ENCODE data around the gene MARCHF9. TPM values are rescaled to one million over a fixed set of nuclear protein-coding genes. Genes with fewer than 3 reads are reported as not detected.

The MARCHF9 gene
- polyA plus RNA-seq, 3 donors: 15.6 to 18.0 (median 15.6) TPM

GRCh38 chr12:57736741-57737466 lies 18.0 kb upstream of the MARCHF9 start:
- DNase-seq (ENCODE audit: low read depth in 3 of 3, low spot score in 2 of 3): no peak

GRCh38 chr12:57737467-57738460 lies 17.1 kb upstream of the MARCHF9 start:
- DNase-seq (ENCODE audit: low read depth in 3 of 3, low spot score in 2 of 3): no peak

- no peak for DNase-seq (ENCODE audit: low read depth in 3 of 3, low spot score in 2 of 3)
These were observed 16.2 kb upstream of the MARCHF9 start, which contains the start of gene AGAP2 for GRCh38 chr12:57738661-57739237. AGAP2 (minus strand) TSS chr12:57738742; CDS start chr12:57738246, 496 bp downstream.

- DNase-seq (ENCODE audit: low read depth in 3 of 3, low spot score in 2 of 3): no peak
These were observed 15.5 kb upstream of the MARCHF9 start for GRCh38 chr12:57739387-57739786.

- DNase-seq (ENCODE audit: low read depth in 3 of 3, low spot score in 2 of 3): no peak
These were observed 14.9 kb upstream of the MARCHF9 start for GRCh38 chr12:57739914-57740538.

- no peak for DNase-seq (ENCODE audit: low read depth in 3 of 3, low spot score in 2 of 3)
These were observed 14.1 kb upstream of the MARCHF9 start for GRCh38 chr12:57740656-57741412.

- DNase-seq (ENCODE audit: low read depth in 3 of 3, low spot score in 2 of 3): no peak
These were observed 13.5 kb upstream of the MARCHF9 start for GRCh38 chr12:57741413-57741789.

GRCh38 chr12:57741844-57742738 lies 12.8 kb upstream of the MARCHF9 start:
- DNase-seq (ENCODE audit: low read depth in 3 of 3, low spot score in 2 of 3): no peak

- DNase-seq (ENCODE audit: low read depth in 3 of 3, low spot score in 2 of 3): no peak
These were observed 11.1 kb upstream of the MARCHF9 start for GRCh38 chr12:57743769-57744168.

GRCh38 chr12:57744194-57744776 lies 10.6 kb upstream of the MARCHF9 start:
- peak in 2 of 3 donors; percentile 77 to 80 for DNase-seq (ENCODE audit: low read depth in 3 of 3, low spot score in 2 of 3)

GRCh38 chr12:57744777-57745484 lies 10.0 kb upstream of the MARCHF9 start, which contains the start of gene TSPAN31:
TSPAN31 (plus strand) TSS chr12:57745039; CDS start chr12:57745155, 116 bp downstream.
- peak; percentile 96 to 99 (median 98) for DNase-seq (ENCODE audit: low read depth in 3 of 3, low spot score in 2 of 3)

GRCh38 chr12:57745485-57745881 lies 9.4 kb upstream of the MARCHF9 start:
- DNase-seq (ENCODE audit: low read depth in 3 of 3, low spot score in 2 of 3): no peak

GRCh38 chr12:57746025-57746424 lies 8.9 kb upstream of the MARCHF9 start:
- DNase-seq (ENCODE audit: low read depth in 3 of 3, low spot score in 2 of 3): no peak

GRCh38 chr12:57749061-57749460 lies 5.8 kb upstream of the MARCHF9 start:
- no peak for DNase-seq (ENCODE audit: low read depth in 3 of 3, low spot score in 2 of 3)

GRCh38 chr12:57750561-57751431 lies 4.1 kb upstream of the MARCHF9 start:
- no peak for DNase-seq (ENCODE audit: low read depth in 3 of 3, low spot score in 2 of 3)

GRCh38 chr12:57751432-57751787 lies 3.5 kb upstream of the MARCHF9 start:
- no peak for DNase-seq (ENCODE audit: low read depth in 3 of 3, low spot score in 2 of 3)
